ENCODE data around the gene ADCY10.
"Not testable (repeated sequence)": the region's sequence is repeated elsewhere in the genome, so short reads cannot be mapped to it uniquely, and the experiment has no call there.

Gene ADCY10

DNA sequence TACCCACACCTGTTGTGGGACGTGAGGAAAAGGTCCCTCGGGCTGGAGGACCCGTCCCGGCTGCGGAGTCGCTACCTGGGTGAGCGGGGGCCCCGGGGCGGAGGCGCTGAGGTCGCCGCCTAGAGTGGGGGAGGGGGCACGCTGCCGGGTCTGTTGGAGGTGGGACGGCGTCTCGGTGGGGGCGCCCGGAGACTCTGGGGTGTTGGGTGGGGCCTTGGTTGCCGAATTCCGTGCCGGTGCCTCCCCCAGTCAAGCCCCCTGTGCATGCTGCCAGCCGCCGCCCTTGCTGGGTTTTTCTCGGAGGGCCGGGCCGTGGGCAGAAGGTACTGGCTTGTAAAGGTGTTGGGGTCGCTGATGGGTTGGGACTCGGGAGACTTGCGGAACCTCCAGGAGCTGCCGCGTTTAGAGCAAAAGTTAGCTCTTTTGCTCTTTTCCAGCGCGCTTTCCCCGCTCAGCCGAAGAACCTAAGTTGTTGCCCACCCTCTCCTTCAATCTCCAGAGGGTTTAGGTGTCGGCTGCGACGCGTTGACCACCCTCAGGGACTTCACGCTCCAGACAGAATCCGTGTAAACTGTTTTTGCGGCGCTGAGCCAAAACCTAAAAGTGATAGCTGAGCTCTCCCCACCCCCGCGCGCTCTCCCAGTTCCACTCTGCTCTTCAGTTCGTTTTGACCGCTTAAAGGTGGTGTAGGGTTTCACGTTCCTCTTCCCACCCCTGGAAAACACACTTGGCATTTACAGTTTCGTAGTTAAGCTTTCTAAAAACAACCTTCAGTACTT is 23.2 kb upstream of the ADCY10 start, which contains the start of gene MPC2:
TSS of gene MPC2 (minus strand) at position 143 of the 779 bp plus-strand sequence. CDS start 1,231 bp downstream, outside the sequence.
- FAIRE-seq: peak; percentile 62
- peak; percentile 55; the same call in 1 of the 2 replicates for TF ChIP-seq POLR2AphosphoS5 (IDR thresholded peaks at IDR 0.05; ENCODE audit: low read depth, low read length)
- TF ChIP-seq TAF1 (IDR thresholded peaks at IDR 0.05; ENCODE audit: borderline replicate concordance, low read depth, low read length): no peak
- no peak; the same call in 1 of the 2 replicates for TF ChIP-seq POLR2A (IDR thresholded peaks at IDR 0.05; ENCODE audit: low read depth, low read length)
- DNase-seq (ENCODE audit: insufficient read length): peak; percentile 49

DNA sequence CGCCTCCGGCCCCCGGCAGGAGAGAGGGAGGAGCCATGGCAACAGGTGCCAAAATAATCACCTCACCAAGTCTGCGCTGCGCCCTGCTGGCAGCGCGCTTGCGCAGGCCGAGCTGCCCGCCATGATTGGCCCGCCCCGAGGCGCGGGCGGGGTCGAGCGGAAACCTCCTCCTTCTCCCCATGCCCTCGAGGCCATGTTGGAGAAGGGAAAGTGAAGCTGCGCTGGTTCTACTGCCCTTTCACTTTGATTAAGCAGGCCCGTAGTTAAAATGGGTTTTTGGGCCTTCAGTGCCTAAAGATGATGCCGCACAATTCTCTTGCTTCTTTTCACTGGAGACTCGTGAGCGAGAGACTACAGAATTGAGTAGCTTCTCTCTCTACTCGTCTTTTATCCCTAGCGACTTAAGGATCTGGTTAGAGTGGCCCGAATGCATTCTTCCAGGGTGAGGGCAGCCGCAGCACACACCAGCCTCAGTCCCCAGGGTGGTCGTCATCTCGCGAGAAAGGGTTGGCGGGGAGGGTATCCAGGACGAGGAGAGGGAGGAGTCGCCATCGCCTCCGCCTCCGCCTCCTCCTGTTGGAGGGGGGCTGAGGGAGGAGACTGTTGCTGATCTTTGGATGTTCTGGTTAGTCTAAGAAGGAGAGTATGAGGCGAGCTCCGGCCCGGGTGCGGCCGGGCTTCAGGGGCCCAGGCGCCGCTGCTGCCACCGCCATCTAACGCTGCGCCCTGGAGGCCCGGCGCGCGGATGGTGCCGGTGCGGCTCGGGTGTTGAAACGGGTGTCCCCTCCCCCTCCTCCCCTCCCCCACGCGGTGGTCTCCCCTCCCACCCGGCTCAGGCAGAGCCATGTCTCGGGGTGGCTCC is 22.4 kb upstream of the ADCY10 start, which contains the start of gene DCAF6:
TSS of gene DCAF6 (plus strand) at position 616 of the 862 bp plus-strand sequence. CDS start at position 845, 229 bp downstream.
- TF ChIP-seq POLR2AphosphoS5 (IDR thresholded peaks at IDR 0.05; ENCODE audit: low read depth, low read length): peak; percentile 77; the same call in 1 of the 2 replicates
- peak; percentile 59; the same call in 1 of the 2 replicates for TF ChIP-seq TAF1 (IDR thresholded peaks at IDR 0.05; ENCODE audit: borderline replicate concordance, low read depth, low read length)
- TF ChIP-seq POLR2A (IDR thresholded peaks at IDR 0.05; ENCODE audit: low read depth, low read length): peak; percentile 92
- FAIRE-seq (peak; percentile 100), DNase-seq (ENCODE audit: insufficient read length) (peak; percentile 90)

- TF ChIP-seq TAF1 (IDR thresholded peaks at IDR 0.05; ENCODE audit: borderline replicate concordance, low read depth, low read length) (no peak), POLR2AphosphoS5 (IDR thresholded peaks at IDR 0.05; ENCODE audit: low read depth, low read length) (no peak; the same call in 1 of the 2 replicates), POLR2A (IDR thresholded peaks at IDR 0.05; ENCODE audit: low read depth, low read length) (no peak)
- FAIRE-seq (peak; percentile 72), DNase-seq (ENCODE audit: insufficient read length) (no peak)
Observed at GRCh38 chr1:167935216-167936067, 21.5 kb upstream of the ADCY10 start.

GRCh38 chr1:167934426-167935215 is 20.7 kb upstream of the ADCY10 start:
- DNase-seq (ENCODE audit: insufficient read length) (no peak), FAIRE-seq (no peak)

DNA sequence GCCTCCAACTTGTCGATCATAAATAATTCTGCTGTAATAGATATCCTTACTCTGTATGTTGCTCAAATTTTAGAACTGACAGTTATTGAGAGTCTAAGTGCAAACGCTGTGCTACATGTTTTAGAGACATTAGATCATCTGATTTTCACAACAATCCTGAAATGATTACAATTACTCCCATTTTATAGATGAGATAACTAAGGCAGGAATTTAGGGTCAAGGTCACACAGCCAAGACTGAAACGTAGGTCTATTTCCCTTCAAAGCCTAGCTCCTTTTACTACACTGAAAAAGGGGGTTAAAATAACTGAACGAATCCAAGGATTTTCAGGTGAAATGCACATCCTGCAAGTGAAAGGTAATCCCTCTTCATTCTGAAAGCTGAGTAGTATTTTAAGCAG is 19.9 kb upstream of the ADCY10 start:
- TF ChIP-seq POLR2A (IDR thresholded peaks at IDR 0.05; ENCODE audit: low read depth, low read length) (no peak), POLR2AphosphoS5 (IDR thresholded peaks at IDR 0.05; ENCODE audit: low read depth, low read length) (no peak), TAF1 (IDR thresholded peaks at IDR 0.05; ENCODE audit: borderline replicate concordance, low read depth, low read length) (no peak)
- FAIRE-seq: no peak
- DNase-seq (ENCODE audit: insufficient read length): no peak

More at GRCh38 chr1:167934426-167935215, 20.7 kb upstream of the ADCY10 start:
- TF ChIP-seq TAF1 (IDR thresholded peaks at IDR 0.05; ENCODE audit: borderline replicate concordance, low read depth, low read length) (no peak), POLR2A (IDR thresholded peaks at IDR 0.05; ENCODE audit: low read depth, low read length) (no peak), POLR2AphosphoS5 (IDR thresholded peaks at IDR 0.05; ENCODE audit: low read depth, low read length) (no peak)

- TF ChIP-seq POLR2AphosphoS5 (IDR thresholded peaks at IDR 0.05; ENCODE audit: low read depth, low read length) (no peak), POLR2A (IDR thresholded peaks at IDR 0.05; ENCODE audit: low read depth, low read length) (no peak), TAF1 (IDR thresholded peaks at IDR 0.05; ENCODE audit: borderline replicate concordance, low read depth, low read length) (no peak)
- FAIRE-seq (no peak), DNase-seq (ENCODE audit: insufficient read length) (no peak)
Observed at GRCh38 chr1:167929725-167930124, 15.8 kb upstream of the ADCY10 start.

DNA sequence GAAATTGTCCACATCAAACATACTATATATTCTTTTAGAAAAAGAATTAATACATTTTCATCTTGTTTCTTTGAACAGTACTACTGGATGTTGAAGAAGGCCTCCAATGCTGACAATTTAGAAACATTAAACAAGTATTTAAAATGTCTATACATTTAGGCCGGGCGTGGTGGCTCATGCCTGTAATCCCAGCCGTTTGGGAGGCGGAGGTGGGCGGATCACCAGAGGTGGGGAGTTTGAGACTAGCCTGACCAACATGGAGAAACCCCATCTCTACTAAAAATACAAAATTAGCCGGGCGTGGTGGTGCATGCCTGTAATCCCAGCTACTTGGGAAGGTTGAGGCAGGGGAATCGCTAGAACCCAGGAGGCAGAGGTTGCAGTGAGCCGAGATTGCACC is 15.0 kb upstream of the ADCY10 start:
- DNase-seq (ENCODE audit: insufficient read length); FAIRE-seq: not testable (repeated sequence)

DNA sequence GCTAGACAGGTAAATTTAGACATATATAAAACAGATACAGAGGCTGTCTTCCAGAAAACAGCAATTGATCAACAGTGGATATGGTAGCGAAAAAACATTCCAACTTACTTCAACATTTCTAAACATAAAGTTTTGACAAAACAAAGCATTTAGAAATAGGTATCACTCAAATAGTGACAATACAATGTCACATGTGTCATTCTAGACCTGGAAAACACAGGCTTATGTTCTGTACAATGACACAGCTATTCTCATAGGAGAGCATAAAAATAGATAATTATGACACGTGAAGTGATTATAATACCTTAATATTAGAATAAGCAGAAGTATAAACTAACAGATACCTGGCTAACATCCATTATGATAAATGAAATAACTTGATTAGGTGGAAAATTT is 14.5 kb upstream of the ADCY10 start:
- DNase-seq (ENCODE audit: insufficient read length): no peak
- FAIRE-seq: no peak
- TF ChIP-seq TAF1 (IDR thresholded peaks at IDR 0.05; ENCODE audit: borderline replicate concordance, low read depth, low read length): no peak
- no peak for TF ChIP-seq POLR2A (IDR thresholded peaks at IDR 0.05; ENCODE audit: low read depth, low read length)
- TF ChIP-seq POLR2AphosphoS5 (IDR thresholded peaks at IDR 0.05; ENCODE audit: low read depth, low read length): no peak

DNA sequence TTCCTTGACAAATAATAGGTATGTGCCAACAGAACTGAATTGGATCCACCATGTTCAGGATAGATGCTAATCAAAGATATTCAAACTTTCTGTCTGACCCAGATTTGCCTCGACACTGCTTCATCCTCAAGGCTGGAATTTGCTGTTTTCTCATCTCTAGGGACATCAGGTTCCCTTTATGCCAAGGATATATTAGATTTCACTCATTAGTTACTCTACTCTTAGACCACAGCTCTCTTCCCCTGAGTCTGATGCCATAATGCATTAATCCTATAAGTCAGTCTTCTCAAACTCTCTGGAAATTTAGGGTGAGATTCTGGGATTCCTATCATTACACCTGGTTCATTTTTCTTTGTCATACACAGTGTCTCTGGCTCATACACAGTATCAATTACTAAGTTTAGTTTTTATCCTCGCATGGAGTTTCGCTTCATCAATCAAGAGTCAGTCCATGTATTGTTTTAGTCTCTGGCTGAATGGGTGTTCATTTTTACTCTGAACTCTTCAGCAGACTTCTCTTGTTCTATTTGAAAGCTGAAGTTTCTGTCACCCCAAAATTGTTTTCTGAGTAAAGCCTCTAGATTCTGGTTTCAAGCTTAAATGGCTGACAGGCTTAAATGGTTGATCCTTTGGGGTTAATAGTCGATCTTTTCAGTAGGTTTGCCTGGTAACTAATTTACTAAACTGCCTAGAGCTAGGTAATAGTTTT is 13.3 kb upstream of the ADCY10 start:
- no peak for DNase-seq (ENCODE audit: insufficient read length)
- no peak for TF ChIP-seq TAF1 (IDR thresholded peaks at IDR 0.05; ENCODE audit: borderline replicate concordance, low read depth, low read length)
- no peak for TF ChIP-seq POLR2AphosphoS5 (IDR thresholded peaks at IDR 0.05; ENCODE audit: low read depth, low read length)
- no peak for TF ChIP-seq POLR2A (IDR thresholded peaks at IDR 0.05; ENCODE audit: low read depth, low read length)
- FAIRE-seq: no peak
